HEK293 (cell line): ENCODE data around the gene ENTPD8.

Source experiments
- CTCF ChIP-seq: fragments of 450-650 bp; formaldehyde crosslinking; IDR thresholded peaks from 2 replicates; pipeline ENCODE4 v1.5.1; 2016; ENCODE audit warnings: missing biosample characterization, missing genetic modification characterization
- EGR2 ChIP-seq: fragments of 450-650 bp; formaldehyde crosslinking; IDR thresholded peaks from 2 replicates; pipeline ENCODE4 v1.5.1; 2016; ENCODE audit warnings: low read depth, missing biosample characterization, missing genetic modification characterization
- GFI1B ChIP-seq: fragments of 450-650 bp; formaldehyde crosslinking; IDR thresholded peaks from 2 replicates; pipeline ENCODE4 v1.5.1; 2016; ENCODE audit warnings: missing biosample characterization, missing genetic modification characterization
- HOXA7 ChIP-seq: sonication (generic); formaldehyde crosslinking; IDR thresholded peaks from 2 replicates; pipeline ENCODE4 v1.8.1; 2022; ENCODE audit warnings: missing genetic modification reagents, borderline replicate concordance
- MZF1 ChIP-seq: fragments of 450-650 bp; formaldehyde crosslinking; IDR thresholded peaks from 2 replicates; pipeline ENCODE4 v1.5.1; 2017; ENCODE audit warnings: missing biosample characterization, missing genetic modification characterization, borderline replicate concordance
- SALL2 ChIP-seq: fragments of 450-650 bp; formaldehyde crosslinking; IDR thresholded peaks from 2 replicates; pipeline ENCODE4 v1.5.0; 2017; ENCODE audit warnings: missing biosample characterization, mild to moderate bottlenecking, missing genetic modification characterization, borderline replicate concordance
- SCRT1 ChIP-seq: fragments of 450-650 bp; formaldehyde crosslinking; IDR thresholded peaks from 2 replicates; pipeline ENCODE4 v1.5.1; 2016; ENCODE audit warnings: missing biosample characterization, missing genetic modification characterization, borderline replicate concordance
- ZNF366 ChIP-seq: fragments of 450-650 bp; formaldehyde crosslinking; conservative IDR thresholded peaks from 2 replicates; pipeline ENCODE4 v1.5.1; 2016; ENCODE audit warnings: missing biosample characterization, missing genetic modification characterization
- ZNF501 ChIP-seq: fragments of 450-650 bp; formaldehyde crosslinking; IDR thresholded peaks from 2 replicates; pipeline ENCODE4 v1.5.1; 2016; ENCODE audit warnings: missing biosample characterization, missing genetic modification characterization
- ZNF76 ChIP-seq: fragments of 450-650 bp; formaldehyde crosslinking; IDR thresholded peaks from 2 replicates; pipeline ENCODE4; 2016; ENCODE audit warnings: low read depth, missing biosample characterization, missing genetic modification characterization, borderline replicate concordance
- TF ChIP-seq, protein P1 (sequence below): sonication (generic); formaldehyde crosslinking; IDR thresholded peaks from 2 replicates; pipeline ENCODE4 v1.8.1; 2022; ENCODE audit warnings: mild to moderate bottlenecking, moderate library complexity, missing genetic modification reagents

DNA sequence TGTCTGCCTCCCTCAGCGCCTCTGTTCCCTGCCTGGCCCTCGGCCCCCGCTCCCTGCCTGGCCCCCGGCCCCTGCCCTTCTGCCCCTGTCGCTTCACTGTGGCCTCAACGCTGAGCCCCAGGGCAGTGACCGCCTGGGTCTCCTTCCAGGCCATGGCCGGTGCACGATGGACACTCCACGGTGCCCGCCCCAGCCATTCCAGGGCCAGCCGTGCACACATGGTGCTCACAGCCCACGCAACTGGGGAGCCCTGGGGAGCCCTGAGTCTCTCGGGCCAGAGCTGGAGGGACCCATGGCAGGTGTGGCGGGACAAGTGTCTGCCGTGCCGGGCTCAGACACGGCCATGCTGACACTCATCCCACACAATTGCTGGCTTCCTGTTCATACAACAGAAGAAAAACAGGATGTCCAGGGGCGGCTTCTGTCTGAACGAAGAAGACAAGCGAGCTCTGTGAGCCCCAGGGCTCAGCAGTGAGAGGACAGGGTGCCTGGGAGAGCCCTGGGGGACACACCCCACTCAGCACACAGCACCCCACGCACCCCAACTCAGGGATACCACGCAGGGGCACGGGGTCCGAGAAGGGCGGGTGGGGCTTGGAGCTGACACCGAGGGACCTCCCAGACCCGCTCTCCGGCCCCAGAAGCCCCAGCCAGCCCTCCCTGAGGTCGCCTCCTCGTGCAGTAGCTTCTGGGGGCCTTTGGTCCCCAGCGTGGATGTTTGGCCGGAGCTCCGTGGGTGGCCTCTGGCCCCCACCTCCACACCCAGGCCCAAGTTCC lies 53.9 kb downstream of the ENTPD8 start:
- TF ChIP-seq, protein P1, sequence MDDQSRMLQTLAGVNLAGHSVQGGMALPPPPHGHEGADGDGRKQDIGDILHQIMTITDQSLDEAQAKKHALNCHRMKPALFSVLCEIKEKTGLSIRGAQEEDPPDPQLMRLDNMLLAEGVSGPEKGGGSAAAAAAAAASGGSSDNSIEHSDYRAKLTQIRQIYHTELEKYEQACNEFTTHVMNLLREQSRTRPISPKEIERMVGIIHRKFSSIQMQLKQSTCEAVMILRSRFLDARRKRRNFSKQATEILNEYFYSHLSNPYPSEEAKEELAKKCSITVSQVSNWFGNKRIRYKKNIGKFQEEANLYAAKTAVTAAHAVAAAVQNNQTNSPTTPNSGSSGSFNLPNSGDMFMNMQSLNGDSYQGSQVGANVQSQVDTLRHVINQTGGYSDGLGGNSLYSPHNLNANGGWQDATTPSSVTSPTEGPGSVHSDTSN: no peak
- TF ChIP-seq ZNF76 (no peak), EGR2 (tag by site-specific recombination) (no peak), MZF1 (no peak), CTCF (no peak), SCRT1 (tag by site-specific recombination) (no peak), HOXA7 (CRISPR knock-in tag) (no peak), GFI1B (tag by site-specific recombination) (no peak), ZNF366 (tag by site-specific recombination) (no peak), ZNF501 (tag by site-specific recombination) (no peak), SALL2 (tag by site-specific recombination) (no peak)
